LNCAP (cell line): ENCODE data around the gene PSMD1.
A peak's percentile ranks its signal among the peaks of the same experiment; 100 is the strongest.

Source experiments
- TF ChIP-seq, protein P1 (sequence below): fragments of 450-650 bp; IDR thresholded peaks from 2 replicates; pipeline ENCODE4 v1.5.1; 2017; ENCODE audit warnings: mild to moderate bottlenecking

Gene PSMD1

DNA sequence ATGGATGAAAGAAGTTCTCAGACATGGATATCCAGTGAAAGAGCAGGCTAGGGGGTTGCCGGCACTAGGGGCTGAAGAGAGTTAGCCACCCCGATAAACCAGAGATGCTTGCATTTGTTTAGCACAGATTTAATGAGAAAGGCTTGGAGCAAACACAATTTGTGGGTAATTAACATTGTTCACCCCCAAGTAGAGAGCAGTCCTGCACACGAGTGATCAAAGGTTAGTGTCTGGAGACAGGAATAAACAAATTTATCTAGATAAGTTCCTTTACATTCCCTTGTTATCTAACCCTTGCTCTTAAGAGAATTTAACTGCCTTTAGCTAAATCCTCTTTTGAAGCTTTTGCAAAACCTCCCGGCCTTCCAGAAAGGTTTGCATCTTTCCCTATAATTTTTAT is 44.3 kb downstream of the PSMD1 start:
- TF ChIP-seq, protein P1, sequence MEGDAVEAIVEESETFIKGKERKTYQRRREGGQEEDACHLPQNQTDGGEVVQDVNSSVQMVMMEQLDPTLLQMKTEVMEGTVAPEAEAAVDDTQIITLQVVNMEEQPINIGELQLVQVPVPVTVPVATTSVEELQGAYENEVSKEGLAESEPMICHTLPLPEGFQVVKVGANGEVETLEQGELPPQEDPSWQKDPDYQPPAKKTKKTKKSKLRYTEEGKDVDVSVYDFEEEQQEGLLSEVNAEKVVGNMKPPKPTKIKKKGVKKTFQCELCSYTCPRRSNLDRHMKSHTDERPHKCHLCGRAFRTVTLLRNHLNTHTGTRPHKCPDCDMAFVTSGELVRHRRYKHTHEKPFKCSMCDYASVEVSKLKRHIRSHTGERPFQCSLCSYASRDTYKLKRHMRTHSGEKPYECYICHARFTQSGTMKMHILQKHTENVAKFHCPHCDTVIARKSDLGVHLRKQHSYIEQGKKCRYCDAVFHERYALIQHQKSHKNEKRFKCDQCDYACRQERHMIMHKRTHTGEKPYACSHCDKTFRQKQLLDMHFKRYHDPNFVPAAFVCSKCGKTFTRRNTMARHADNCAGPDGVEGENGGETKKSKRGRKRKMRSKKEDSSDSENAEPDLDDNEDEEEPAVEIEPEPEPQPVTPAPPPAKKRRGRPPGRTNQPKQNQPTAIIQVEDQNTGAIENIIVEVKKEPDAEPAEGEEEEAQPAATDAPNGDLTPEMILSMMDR, result no peak

DNA sequence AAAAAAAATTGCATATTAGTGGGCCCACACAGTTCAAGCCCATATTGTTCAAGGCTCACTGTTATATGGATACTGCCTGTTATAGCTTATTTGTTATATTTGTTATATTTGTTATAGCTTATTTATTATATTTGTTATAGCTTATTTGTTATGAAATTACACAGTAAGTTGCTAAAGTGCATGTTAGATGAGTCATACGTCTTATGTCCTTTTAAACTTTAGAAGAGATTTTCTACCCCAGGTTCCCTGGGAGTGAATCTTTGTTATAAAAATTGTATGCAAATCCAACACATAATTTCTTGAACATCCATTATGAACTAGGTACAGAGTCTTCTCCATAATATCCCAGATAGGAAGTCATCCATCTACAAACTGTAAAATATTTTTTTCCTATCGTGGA is 46.1 kb downstream of the PSMD1 start:
- TF ChIP-seq, protein P1, result no peak

DNA sequence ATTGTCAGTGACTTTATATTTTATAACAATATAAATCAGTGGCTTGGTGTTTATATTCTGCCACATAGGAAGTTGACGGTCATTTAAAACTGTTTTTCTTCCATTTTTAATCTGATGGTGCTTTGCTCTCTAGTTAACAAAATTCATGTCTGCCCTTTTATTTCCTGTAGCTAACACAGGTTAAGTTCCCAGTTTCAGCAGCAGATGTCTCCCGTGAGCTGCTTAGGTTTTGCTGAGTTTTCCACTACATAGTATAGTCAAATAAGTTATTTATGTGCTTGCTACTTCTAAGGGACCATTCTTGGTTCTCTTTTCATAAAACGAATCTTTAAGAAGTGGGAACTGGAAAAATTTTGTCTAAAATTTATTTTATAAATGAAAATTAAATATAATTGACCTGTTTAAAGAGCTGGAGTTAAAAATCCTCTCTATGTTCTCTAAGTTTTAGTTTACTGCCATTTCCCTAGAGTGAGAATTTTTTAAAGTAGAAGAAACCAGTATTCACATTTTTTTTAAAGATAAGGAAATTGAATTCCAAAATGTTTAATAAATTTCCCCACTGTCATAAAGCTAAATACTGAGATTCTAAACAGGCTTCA is 47.5 kb downstream of the PSMD1 start:
- TF ChIP-seq, protein P1, result peak; percentile 68

DNA sequence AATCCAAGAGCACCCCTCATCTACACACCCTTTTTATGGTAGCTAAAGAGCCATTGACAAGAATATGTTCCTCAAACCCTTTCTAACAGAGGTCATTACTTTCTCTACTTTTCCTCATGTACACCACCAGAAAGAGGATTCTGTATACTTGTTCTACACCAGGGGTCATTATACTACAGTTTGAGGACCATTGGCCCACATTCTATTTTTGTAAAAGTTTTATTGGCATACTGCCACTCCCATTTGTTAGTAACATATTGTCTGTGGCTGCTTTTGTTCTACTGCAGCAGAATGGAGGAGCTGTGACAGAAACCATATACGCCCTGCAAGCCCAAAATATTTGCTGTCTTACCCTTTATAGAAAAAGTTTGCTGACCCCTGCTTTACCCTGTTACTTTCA is 53.9 kb downstream of the PSMD1 start:
- TF ChIP-seq, protein P1, result no peak

DNA sequence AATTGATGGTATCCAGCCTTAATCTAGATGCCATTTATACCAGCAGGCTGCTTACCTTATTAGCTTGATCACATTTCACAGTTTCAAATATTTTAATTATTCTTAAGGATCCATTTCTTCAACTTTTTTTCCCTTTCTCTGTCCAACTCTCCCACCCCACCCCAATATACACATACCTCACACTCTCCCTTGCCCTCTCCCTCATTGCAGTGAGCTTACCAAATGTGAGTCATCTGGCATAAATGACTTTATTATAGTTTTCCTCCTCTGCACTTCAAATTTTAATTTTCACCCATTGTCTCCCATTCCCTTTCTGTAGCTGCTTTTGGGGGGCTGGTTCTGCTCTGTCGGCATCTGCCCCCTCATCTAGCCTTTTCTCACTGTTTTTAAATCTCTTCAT is 55.3 kb downstream of the PSMD1 start:
- TF ChIP-seq, protein P1, result no peak

DNA sequence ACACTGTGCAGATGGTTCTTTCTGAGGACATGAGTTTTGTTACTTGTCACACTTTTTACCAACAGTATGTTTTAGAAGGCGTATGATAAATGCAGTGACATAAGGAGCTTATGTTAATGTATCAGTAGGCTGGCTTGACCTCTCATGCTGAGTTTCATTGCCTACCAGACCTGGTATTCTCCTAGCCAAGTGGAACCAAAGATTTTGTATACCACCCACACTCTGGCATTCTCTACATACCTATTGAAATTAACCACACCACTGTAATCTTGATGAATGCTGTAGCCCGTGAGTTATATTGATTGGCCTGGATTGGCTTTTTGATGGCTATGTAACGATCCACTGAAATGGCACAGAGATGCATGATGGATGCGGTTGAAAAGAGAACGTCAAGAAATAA is 56.8 kb downstream of the PSMD1 start:
- TF ChIP-seq, protein P1, result no peak

DNA sequence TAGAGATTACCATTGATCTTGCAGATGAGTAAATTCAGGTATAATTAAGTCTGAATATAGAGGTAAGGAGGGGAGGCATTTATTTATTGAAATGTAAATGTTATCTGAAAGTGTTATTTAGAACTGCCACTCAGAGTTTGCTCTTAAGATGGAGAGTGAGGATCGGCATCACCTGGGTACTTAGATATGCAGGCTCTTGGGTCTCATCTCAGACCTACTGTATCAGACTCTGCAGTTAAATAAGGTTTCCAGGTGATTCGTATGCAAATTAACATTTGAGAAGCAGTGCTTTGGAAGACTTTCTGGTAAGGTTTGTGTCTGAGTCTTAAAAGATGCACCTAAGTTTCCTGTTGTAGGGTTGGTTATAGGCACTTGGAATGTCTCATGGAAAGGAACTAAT is 59.0 kb downstream of the PSMD1 start:
- TF ChIP-seq, protein P1, result no peak

DNA sequence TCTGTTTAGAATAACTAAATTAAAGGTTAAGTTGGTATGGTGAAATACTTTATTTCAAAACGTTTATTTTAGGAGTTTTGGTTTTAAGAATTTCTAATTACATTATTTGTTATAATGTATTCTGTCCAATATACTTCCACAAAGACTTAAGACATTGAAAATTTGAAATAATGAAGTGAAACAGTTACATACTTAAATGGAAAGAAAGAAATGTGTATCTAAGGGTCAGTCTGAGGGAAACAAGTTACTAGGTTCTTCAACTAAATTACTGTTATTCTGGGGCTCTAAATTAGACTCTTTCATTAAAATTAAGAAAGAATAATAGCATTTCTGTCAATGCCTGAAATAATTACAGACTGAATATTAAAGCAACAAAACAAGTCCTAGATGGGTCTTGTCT is 60.5 kb downstream of the PSMD1 start:
- TF ChIP-seq, protein P1, result no peak
